GM21381 (cell line): ENCODE results near the gene YJEFN3.

Source experiments
- ATAC-seq: cut with Tn5 transposase; IDR thresholded peaks from one replicate; pipeline ENCODE4 v1.9.1; 2021; ENCODE audit warnings: mild to moderate bottlenecking, moderate library complexity; ENCODE audit not compliant: unreplicated experiment

Gene YJEFN3

DNA sequence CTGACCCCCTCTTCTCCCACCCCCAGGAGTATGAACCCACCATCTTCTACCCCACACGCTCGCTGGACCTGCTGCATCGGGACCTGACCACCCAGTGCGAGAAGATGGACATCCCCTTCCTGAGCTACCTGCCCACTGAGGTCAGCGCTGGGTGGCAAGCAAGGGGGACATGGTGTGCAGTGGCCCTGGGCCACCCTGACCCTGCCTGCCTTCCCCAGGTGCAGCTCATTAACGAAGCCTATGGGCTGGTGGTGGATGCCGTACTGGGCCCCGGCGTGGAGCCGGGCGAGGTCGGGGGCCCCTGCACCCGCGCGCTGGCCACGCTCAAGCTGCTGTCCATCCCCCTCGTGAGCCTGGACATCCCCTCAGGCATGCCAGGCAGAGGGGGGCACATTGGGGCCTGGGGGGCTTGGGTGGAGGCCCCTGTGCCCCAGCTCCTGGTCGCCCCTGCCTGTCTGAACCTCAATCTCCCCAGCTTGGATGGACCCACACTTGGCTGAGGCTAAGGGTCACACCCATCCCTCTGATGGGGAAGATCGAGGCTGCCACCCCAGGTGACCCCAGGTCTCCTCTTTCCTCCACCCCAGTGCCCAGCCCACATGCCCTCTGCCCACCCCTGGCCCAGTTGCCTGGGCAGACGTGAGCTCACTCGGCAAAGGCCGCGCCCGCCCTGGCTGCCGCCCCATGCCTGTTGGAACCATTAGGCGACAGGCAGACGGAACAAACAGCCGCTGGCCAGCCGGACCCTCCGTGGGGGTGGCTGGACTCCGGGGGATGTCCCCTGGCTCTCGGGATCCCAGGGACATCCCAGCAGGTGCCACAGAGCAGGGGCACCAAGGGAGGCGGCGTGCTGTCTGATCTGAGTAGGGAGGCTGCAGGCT, 6.8 kb downstream of the YJEFN3 start:
- no peak for ATAC-seq

DNA sequence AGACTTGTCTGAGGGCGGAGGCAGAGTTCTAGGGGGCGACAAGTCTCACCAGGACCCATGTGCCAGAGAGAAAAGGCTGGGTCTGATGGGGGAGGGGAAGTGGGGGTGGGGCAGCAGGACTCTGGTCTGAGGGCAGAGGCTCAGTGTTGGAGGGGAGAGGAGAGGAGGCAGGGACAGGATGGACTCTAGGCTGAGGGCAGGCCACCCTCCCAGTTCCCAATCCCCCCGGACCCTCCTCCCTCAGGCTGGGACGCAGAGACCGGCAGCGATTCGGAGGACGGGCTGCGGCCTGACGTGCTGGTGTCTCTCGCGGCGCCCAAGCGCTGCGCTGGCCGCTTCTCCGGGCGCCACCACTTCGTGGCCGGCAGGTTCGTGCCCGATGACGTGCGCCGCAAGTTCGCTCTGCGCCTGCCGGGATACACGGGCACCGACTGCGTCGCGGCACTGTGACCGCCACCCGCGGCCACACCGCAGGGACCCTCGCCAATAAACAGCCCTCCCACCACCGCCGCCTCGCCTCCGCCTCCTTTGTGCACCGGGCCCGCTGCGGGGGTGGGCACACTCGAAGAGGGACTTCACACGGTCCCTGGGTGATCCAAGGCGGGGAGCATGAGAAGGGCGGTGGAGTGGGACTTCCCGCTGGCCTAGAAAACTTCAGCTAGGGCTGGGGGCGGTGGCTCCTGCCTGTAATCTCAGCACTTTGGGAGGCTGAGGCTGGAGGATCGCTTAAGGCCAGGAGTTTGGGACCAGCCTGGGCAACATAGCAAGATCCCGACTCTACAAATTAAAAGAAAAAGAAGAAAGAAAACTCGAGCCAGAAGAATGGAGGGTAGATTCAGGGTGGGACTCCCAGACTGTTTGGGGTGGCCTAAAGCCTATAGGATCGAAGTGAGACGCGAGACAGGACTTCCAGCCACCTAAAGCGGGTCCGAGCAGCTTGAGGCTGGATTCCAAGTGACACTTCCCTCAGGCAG, 8.7 kb downstream of the YJEFN3 start:
- no peak for ATAC-seq

DNA sequence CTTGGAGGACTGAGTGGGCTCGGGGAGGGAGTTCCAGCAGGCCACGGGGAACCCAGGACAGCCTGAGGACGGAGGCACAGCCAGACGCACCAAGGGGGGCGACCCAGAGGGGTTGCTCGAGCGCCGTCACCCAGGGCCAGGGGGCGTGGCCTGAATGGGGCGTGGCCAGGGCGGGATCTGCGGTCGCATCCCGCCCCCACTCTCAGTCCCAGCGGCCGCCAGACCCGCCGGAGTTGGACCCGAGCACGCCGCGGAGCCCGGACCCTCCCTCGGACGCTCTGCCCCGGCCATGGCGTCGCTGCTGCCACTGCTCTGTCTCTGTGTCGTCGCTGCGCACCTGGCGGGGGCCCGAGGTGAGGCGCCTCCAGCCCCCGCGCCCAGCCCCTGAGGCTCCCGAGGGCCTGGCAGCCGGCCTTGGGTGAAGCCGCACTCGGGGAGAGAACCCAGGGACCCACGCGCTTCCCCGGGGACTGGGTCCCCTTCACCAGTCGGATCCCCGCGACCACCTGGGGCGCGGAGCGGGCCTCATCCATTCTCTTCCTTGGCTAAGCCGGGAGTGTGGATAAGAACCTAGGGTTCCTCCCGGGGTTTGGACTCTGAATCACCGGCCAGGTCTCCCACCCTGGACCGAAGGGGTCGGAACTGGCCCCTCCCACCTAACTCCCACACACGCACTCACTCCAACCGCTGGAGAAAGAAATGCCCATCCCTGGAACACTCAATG, 9.5 kb downstream of the YJEFN3 start, which contains the start of gene CILP2:
Gene CILP2 (plus strand): TSS at position 205 of the 724 bp plus-strand sequence. CDS start 85 bp downstream, at position 290.
- ATAC-seq, result no peak

DNA sequence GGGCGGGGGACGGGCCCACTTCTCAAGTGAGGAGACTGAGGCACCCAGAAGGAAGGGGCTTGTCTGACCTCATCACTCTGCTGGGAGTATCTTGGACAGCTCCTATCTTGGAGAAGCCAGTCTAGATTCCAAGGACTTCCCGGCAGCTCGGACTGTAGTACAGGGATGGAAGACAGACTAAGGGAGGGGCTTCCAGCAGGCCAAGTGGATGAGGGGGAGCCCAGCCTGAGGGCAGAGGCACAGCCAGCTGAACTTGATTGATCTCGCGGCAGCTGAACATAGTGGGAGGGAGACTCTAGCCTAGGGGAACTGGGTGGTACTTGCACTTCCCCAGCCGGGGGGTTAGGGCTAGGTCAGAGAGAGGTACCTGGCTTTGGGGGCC, 10.1 kb downstream of the YJEFN3 start:
- no peak for ATAC-seq

DNA sequence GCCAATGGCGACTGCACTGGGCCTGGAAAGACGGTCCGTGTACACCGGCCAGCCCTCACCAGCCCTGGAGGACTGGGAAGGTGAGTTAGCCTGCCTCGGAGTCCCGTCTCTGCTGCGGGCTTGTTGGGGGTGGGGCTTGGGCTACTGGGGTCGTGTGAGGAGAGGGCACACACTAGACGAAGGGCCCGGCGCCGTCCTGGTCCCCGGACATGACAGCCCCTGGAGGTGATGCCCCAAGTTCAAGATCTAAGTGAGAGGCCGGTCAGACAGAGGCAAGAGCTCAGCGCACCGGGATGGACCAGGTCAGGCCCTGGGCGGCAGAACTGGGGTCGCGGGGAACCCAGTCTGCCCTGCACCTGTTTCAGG, 11.0 kb downstream of the YJEFN3 start:
- ATAC-seq, result no peak

DNA sequence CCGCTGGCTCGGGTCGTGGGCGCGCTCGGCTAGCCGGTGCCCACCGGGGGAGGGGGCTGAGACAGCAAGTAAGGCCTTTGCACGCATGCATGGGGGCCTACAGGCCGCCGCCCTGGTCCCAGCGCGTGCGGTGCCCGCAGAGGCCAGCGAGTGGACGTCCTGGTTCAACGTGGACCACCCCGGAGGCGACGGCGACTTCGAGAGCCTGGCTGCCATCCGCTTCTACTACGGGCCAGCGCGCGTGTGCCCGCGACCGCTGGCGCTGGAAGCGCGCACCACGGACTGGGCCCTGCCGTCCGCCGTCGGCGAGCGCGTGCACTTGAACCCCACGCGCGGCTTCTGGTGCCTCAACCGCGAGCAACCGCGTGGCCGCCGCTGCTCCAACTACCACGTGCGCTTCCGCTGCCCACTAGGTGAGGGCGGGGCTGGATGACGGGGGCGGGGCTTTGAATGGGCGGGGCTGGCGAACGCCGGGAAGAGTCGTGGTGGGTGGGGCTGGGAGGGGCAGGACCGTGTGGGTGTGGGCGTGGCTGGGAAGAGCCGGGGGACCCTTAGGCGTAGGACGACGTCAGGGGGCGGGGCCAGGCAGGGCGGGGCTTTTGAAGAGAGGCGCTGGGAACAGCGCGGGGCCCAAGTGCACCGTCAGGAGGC, 11.5 kb downstream of the YJEFN3 start:
- ATAC-seq, result no peak

DNA sequence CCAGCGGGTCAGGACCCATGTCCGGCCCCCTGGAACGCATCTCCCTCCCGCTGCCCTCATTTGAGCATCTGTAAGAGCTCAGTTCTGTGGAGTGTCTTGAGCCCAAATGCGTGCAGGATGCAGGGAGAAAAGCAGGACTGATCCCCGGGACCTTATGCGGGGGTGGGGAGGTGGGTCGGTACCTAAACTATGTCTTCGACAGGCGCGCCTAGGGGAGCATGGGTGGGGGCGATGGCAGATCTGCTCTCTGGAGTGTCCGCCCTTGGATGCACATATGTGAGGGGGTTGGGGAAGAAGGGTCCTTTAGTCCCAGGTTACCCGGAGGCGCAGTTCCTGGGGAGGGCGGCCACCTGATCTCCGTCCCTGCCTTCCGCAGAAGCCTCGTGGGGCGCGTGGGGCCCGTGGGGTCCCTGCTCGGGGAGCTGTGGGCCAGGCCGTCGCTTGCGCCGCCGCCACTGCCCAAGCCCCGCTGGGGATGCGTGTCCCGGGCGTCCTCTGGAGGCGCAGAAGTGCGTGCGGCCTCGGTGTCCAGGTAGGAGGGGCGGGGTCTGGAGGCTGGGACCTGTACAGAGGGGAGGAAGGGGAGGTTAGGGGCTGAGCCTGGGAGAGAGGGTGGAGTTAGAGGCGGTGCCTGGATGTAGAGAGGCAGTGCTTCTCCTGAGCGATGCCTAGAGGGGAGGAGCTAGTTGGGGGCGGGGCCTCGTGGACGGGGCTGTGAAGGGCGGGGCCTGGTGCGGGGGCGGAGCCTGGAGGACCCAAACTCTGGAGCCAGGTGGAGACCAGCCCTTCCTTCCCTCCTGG, 12.2 kb downstream of the YJEFN3 start:
- ATAC-seq, result no peak

DNA sequence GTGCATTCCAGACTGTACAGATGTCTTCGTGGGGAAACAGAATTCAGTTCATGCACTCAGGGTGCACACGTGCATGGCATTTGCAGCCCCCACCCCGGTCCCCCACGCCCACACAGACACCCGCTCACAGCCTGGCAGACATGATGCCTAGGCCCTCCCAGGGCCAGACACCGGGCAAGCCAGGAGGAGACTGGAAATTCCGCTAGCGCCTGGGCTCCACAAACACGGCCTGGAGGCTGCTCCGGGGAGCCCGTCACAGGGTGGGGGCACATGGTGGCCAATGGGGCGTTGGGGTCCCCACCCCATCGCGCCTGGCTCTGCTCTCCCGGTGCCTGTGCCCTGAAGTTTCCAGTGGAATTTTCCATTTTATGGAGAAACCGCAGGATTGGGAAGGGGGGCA, 12.9 kb downstream of the YJEFN3 start:
- no peak for ATAC-seq

DNA sequence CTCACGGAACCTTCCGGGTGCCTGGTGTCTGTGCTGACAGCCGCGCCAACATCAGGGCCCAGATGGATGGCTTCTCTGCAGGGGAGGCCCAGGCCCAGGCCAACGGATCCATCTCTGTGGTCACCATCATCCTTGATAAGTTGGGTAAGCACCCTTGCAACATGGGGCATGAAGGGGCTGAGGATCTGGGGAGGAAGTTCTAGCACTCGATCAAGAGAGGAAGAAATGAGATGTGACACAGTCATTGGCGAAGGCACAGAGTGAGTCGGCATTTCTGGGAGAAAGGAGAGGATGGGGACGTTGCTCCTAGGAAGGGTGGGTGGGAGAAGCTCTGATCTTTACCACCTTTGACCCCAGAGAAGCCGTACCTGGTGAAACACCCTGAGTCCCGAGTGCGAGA, 13.8 kb downstream of the YJEFN3 start:
- ATAC-seq, result no peak

DNA sequence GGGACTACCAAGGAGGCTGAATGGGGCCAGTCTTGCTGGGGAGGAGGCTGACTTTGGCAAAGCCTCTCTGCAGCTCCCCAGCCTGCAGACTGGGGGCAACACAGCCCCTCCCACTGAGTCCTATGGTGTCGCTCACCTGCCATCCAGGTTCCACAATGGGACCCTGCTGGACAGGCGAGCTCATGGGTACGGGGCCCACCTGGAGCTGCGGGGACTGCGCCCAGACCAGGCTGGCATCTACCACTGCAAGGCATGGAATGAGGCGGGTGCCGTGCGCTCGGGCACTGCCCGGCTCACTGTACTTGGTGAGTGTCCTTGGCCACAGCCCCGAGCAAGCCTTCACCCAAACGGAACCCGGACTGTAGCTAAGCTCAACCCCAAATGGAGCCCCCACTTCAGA, 14.4 kb downstream of the YJEFN3 start:
- ATAC-seq, result no peak

DNA sequence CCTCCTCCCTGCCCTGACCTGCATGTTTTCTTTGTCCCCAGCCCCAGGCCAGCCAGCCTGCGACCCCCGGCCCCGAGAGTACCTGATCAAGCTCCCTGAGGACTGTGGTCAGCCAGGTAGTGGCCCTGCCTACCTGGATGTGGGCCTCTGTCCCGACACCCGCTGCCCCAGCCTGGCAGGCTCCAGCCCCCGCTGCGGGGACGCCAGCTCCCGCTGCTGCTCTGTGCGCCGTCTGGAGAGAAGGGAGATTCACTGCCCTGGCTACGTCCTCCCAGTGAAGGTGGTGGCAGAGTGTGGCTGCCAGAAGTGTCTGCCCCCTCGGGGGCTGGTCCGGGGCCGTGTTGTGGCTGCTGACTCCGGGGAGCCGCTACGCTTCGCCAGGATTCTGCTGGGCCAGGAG, 14.9 kb downstream of the YJEFN3 start:
- no peak for ATAC-seq

DNA sequence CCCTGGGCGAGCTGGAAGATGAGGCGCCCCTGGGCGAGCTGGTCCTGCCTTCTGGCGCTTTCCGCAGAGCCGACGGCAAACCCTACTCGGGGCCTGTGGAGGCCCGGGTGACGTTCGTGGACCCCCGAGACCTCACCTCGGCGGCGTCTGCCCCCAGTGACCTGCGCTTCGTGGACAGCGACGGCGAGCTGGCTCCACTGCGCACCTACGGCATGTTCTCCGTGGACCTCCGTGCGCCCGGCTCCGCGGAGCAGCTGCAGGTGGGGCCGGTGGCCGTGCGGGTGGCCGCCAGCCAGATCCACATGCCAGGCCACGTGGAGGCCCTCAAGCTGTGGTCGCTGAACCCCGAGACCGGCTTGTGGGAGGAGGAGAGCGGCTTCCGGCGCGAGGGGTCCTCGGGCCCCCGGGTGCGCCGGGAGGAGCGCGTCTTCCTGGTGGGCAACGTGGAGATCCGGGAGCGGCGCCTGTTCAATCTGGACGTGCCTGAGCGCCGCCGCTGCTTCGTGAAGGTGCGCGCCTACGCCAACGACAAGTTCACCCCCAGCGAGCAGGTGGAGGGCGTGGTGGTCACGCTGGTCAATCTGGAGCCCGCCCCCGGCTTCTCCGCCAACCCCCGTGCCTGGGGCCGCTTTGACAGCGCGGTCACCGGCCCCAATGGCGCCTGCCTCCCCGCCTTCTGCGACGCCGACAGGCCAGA, 15.7 kb downstream of the YJEFN3 start:
- no peak for ATAC-seq

DNA sequence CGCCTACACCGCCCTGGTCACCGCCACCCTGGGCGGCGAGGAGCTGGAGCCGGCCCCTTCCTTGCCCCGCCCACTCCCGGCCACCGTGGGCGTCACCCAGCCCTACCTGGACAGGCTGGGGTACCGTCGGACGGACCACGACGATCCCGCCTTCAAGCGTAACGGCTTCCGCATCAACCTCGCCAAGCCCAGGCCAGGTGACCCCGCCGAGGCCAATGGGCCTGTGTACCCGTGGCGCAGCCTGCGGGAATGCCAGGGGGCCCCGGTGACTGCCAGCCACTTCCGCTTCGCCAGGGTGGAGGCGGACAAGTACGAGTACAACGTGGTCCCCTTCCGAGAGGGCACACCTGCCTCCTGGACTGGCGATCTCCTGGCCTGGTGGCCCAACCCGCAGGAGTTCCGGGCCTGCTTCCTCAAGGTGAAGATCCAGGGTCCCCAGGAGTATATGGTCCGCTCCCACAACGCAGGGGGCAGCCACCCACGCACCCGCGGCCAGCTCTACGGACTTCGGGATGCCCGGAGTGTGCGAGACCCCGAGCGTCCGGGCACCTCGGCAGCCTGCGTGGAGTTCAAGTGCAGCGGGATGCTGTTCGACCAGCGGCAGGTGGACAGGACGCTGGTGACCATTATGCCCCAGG, 16.4 kb downstream of the YJEFN3 start:
- no peak for ATAC-seq

DNA sequence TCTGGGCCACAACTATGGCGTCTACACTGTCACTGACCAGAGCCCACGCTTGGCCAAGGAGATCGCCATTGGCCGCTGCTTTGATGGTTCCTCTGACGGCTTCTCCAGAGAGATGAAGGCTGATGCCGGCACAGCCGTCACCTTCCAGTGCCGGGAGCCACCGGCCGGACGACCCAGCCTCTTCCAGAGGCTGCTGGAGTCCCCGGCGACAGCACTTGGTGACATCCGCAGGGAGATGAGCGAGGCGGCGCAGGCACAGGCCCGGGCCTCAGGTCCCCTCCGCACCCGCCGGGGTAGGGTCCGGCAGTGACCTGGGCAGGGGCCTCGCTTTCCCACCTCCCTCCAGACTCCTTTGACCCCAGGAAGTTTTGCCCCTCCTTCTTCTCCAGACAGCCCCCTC, 17.0 kb downstream of the YJEFN3 start:
- ATAC-seq, result no peak

DNA sequence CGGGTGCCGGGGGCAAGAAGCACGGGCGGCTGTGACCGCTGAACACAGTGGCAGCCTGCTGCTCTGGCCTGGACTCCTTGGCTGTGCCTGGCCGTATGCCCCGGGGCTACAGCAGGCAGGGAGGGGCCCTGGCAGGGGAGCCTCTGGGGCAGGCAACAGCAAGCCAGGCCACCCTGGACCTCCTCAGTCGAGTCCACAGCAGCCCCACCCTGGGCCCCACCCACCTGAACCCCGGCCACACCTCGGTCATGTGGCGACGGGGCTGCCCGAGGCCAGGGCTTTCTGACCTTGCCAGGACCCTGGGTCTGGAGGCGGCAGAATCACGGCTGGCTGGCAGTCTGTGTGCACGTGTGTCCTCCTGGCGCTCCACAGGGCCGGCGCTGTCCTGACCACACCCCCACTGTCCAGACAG, 18.0 kb downstream of the YJEFN3 start:
- no peak for ATAC-seq

DNA sequence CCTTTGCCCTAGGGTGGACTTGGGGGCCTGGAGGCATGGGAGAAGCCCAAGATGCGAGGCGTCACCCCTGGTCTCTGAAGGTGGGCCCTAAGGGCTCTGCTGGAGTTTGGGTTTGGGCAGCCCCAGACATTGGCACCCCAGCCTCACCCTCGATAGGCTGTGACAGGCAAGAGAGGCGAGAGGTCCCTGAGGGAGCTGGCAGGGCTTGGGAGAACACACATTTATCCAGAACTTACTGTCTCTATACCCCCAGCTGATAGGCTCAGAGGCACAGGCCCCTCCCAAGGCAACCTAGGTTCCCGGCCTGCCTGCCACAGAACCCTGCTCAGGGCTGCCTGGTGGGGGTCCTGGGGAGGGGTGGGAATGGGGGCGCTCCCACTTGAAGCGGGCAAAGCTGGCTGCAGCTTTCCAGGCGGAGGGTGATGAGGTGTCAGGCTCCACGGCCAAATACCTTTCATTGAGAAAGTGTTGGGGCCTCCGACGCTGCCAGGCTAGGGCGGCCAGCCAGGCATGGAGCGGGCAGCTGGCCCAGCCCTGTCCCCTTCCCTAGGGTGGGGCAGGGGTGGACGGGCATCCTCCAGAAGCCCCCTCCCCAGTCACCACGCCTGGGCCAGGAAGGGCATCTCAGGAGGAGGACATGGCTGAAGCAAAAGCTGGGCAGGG, 19.1 kb downstream of the YJEFN3 start:
- ATAC-seq, result no peak

DNA sequence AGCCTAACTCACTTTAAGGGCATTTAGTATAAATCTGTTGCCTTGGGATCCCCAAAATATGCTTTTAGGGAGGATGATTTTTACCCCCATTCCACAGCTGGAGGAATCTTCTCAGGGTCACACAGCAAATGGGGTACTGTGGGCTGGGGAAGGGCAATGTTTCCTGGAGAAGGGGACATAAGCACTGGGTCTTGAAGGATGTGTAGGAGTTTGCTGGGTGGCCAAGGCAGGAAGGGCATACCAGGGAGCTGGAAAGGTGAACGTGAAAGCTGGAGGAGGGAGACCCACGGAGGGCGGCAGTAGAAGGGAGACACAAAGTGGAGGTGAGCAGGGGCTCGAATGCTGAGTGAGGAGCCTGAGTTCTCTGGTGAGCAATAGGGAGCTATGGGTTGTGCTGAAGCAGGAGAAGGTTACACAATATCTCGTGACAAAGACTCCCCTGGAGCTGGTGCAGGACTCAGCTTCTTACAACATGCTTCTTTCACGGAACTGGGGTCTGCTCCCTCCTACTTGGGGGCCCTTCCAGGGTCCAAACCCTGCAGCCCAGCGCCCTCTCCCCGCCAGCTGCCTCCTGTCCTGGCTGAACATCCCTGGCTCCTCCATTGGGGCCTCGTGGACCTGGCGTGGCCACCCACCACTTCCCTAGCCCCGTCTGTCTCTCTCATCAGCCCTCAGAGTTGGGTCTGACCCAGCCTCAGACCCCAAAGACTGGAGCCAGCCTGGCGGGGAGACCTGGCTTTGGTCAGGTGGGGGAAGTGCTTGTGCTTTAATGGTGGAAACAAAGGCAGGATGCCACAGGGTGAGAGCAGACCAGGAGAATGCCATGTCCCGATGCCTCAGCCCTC, 20.4 kb downstream of the YJEFN3 start:
- ATAC-seq, result no peak
